Measurements from ENCODE around the gene USP54. TPM values are rescaled to one million over a fixed set of nuclear protein-coding genes. Genes with fewer than 3 reads are reported as not detected.

Gene USP54
- total RNA-seq, 2 experiments from 2014 or later, result 15.2 to 16.4 TPM

DNA sequence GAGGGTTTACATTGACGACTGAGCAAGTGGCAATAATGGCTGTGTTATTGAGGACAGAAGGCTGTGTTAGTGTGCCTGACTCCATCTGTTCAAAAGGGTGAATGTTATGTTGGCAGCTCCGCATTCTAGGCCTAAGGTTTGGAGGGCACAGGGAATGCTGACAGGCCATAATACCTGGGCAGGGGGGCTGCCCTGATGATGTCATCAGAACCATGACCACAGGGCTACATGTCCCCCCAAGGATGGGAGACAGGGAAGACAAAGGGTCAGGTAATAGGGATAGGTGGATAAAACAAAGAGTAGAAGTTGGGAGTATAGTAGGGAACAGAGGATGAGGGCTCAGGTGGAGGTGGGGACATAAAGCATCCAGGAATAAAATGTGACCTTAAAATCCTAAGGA lies 93.5 kb downstream of the USP54 start:
- POLR2A ChIA-PET, result interaction anchor here (0.6 kb wide), 2 partner anchors 60 to 399 kb away, joined by 4 read pairs; no protein-coding TSS in a partner anchor
- no peak overlapping the region for H2AFZ ChIP-seq (ENCODE audit: low read length)
- TF ChIP-seq EZH2phosphoT487 (IDR thresholded peaks at IDR 0.05; ENCODE audit: borderline replicate concordance, low read depth, low read length), result no peak
- TF ChIP-seq, protein P1, sequence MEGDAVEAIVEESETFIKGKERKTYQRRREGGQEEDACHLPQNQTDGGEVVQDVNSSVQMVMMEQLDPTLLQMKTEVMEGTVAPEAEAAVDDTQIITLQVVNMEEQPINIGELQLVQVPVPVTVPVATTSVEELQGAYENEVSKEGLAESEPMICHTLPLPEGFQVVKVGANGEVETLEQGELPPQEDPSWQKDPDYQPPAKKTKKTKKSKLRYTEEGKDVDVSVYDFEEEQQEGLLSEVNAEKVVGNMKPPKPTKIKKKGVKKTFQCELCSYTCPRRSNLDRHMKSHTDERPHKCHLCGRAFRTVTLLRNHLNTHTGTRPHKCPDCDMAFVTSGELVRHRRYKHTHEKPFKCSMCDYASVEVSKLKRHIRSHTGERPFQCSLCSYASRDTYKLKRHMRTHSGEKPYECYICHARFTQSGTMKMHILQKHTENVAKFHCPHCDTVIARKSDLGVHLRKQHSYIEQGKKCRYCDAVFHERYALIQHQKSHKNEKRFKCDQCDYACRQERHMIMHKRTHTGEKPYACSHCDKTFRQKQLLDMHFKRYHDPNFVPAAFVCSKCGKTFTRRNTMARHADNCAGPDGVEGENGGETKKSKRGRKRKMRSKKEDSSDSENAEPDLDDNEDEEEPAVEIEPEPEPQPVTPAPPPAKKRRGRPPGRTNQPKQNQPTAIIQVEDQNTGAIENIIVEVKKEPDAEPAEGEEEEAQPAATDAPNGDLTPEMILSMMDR (conservative IDR thresholded peaks at IDR 0.05; ENCODE audit: low read length), result no peak
- intact Hi-C loops (cut with micrococcal nuclease; ENCODE audit: unreplicated experiment), result no loop called here
- H3K9me3 ChIP-seq (ENCODE audit: low read length), result no peaks in the 10 kb centered on the region
- peaks cover 36% of the 10 kb centered on the region for H3K4me1 ChIP-seq (ENCODE audit: insufficient read depth, low read length, poor library complexity, severe bottlenecking)
- CTCF ChIA-PET (ENCODE audit: unreplicated experiment), result no interaction called here
- no TSS peak for BruUV-seq (replicated peaks)
- no peaks in the 10 kb centered on the region for H3K9me2 ChIP-seq (ENCODE audit: insufficient read depth, low read length)
- H3K79me2 ChIP-seq (ENCODE audit: insufficient read depth, low read depth, low read length), result peaks cover 28% of the 10 kb centered on the region
- no peak overlapping the region for H3K4me2 ChIP-seq (ENCODE audit: low read length)
- H3K36me3 ChIP-seq (ENCODE audit: insufficient read depth, low read length), result peaks cover 18% of the 10 kb centered on the region; the same call in 1 of the 2 replicates
- no peak overlapping the region for H3K27ac ChIP-seq (ENCODE audit: low read depth, low read length, poor library complexity, severe bottlenecking)
- H3K4me3 ChIP-seq (ENCODE audit: low read depth, low read length, poor library complexity, severe bottlenecking), result no peak overlapping the region
- DNase-seq (ENCODE audit: low spot score), result no peak
- 0 out of 2 replicates have a peak, but pooled peaks cover 5% of the 10 kb centered on the region for H4K20me1 ChIP-seq (ENCODE audit: insufficient read depth, low read length)

DNA sequence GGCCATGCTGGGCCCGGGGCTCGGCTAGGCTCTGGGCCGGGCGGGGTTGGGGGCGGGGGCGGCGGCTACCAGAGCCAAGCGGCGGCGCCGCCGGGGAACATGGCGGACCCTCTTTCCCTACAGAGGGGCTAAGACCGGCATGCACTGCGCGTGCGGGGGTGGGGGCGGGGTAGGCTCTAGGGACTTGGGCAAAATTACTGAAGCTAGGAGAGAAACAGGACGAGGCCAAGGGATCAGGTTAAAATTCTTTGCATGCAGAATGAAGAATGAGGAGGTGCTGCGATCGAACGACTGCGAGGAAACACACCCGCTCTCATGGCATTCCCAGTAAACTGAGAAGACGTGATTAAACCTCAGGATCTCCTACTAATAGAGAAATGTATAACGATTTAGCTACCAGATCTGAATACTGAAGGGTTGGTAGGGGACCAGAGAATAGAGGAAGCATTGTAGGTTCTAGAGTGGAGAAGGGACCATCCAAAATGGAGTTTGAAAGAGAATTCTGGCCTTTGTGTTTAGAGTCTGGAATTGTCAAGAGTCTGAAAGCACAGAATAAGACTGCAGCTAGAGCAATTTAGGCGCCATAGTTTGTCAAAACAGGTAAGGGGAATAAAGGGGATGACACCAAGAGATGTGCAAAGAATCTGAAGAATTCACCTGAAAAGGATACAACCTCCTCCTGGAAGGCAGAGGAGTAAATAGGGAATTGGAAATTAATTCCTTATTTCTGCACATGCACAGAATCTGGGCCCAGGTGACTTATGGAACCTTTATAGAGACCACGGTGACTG lies 95.1 kb downstream of the USP54 start, which contains the start of gene PPP3CB:
PPP3CB (minus strand) TSS at position 141 of the 791 bp plus-strand sequence; CDS start at position 6, 135 bp downstream.
- BruUV-seq (replicated peaks), result TSS peak; percentile 86
- Histone ChIP-seq H4K20me1 (ENCODE audit: insufficient read depth, low read length) (0 out of 2 replicates have a peak, but pooled peaks cover 5% of the 10 kb centered on the region), H3K36me3 (ENCODE audit: insufficient read depth, low read length) (peaks cover 27% of the 10 kb centered on the region), H3K4me3 (ENCODE audit: low read depth, low read length, poor library complexity, severe bottlenecking) (peak within 1 kb of the TSS; percentile 92), H3K4me2 (ENCODE audit: low read length) (peak within 1 kb of the TSS; percentile 99), H3K9me2 (ENCODE audit: insufficient read depth, low read length) (no peaks in the 10 kb centered on the region), H3K9me3 (ENCODE audit: low read length) (no peaks in the 10 kb centered on the region), H3K79me2 (ENCODE audit: insufficient read depth, low read depth, low read length) (peaks cover 43% of the 10 kb centered on the region), H3K27ac (ENCODE audit: low read depth, low read length, poor library complexity, severe bottlenecking) (peak within 1 kb of the TSS; percentile 79), H3K4me1 (ENCODE audit: insufficient read depth, low read length, poor library complexity, severe bottlenecking) (peaks cover 26% of the 10 kb centered on the region), H2AFZ (ENCODE audit: low read length) (peak within 1 kb of the TSS; percentile 75)
- peak; percentile 93 for DNase-seq (ENCODE audit: low spot score)
- ChIA-PET CTCF (ENCODE audit: unreplicated experiment) (no interaction called here), POLR2A (interaction anchor here (0.6 to 2.0 kb wide), 11 partner anchors 11 to 1387 kb away, joined by 3 to 6 read pairs (median 4); partner anchors contain the start of gene DNAJC9)
- intact Hi-C loops (cut with micrococcal nuclease; ENCODE audit: unreplicated experiment), result loop anchor here (2.0 kb wide), 1 partner anchor 83 kb away; no protein-coding TSS in a partner anchor
- no peak for TF ChIP-seq EZH2phosphoT487 (IDR thresholded peaks at IDR 0.05; ENCODE audit: borderline replicate concordance, low read depth, low read length)
- TF ChIP-seq, protein P1 (conservative IDR thresholded peaks at IDR 0.05; ENCODE audit: low read length), result no peak
